Inferior parietal cortex (tissue), 1 donor: Measurements from ENCODE around the gene ACBD4.
"Not testable (repeated sequence)": the region's sequence is repeated elsewhere in the genome, so short reads cannot be mapped to it uniquely, and the experiment has no call there.

Experiments used
- DNase-seq: peaks from one replicate; pipeline ENCODE4 v3.0.0-alpha.2; 2016; ENCODE audit errors: extremely low spot score

ACBD4 gene

DNA sequence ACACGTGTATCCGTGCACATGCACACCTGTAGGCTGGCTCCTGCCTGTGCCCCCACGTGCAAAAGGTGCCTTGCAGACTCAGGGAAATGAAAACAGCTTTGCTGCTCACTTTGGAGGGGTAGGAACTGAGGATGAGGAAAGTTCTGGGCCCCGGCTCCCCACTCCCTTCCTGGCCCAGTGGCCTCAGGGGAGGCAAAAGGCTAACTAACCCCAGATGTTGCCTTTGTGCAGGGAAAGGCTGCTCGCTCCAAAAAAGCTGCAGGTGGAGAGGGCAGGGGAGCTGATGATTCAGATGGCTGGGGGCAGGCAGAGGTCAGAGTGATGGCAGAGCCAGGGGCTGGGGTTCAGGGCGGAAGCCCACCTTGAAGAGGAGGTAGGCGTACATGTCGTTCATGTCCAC lies 15.5 kb upstream of the ACBD4 start:
- no peak for DNase-seq

DNA sequence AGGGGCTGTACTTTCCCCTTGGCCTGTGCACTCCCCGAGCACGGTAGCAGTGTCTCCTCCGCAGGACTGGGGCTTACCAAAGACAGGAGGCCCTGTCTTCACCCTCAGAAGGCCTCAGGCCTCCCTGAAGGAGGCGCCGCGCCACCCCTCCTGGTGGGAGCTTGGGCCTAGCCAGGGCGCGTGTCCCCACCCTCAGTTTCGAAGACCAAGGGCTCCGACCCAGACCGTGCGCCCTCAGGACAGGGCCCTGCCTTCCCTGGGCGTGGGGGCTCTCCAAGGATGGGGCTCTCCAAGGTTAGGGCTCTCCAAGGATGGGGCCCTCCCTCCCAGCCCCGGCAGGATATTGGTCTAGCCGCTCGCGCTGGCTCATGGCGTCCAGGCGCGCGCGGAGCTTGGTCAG lies 14.9 kb upstream of the ACBD4 start:
- DNase-seq: no peak

DNA sequence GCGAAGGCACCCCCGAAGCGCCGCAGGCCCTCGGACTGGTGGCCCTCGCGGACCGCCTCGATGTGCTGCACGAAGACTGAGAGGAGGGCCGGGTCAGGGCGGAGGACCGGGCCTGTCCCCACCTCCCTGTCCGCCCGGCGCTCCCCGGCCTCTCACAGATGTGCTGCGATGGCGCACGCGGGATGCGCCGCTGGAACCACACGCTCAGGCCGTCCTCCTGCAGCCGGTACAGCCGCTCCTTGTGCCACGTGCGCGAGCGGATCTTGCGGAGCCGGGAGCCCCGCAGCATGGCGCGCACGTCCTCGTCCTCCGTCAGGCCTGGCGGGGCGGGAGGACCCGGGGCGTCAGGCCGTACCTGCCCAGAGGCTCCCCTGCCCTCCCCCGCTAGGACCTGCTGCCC lies 14.4 kb upstream of the ACBD4 start:
- no peak for DNase-seq

DNA sequence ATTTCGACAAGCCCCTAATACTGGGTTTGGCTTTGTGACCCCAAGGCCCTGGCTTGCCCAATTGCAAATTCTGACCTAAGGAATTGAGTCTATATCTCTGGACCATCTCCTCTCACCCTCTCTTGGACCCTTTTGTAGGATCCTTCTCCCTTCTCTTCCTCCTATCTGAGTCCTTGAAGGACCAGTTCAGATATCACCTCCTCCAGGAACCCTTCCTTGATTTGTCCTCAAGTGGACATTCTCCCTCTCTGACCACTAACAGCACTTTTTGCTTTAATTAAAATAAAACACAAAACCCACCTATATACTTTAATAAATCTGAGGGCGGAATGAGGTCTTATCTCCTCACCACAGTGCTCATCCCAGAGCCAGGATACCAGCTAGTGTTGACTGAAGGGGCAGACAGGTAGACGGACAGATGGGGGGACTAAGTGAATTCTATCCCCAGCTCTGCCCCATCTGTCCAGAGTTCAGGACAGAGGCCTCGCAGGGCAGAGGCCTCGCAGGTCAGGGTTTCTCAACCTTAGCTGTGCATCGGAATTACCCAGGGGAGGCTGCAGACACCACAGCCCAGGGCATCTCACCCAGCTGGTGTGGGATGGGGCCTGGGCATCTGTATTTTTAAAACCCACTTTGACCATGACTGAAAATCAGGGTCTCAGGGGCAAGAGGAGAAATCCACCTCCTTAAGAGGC lies 12.3 kb upstream of the ACBD4 start:
- DNase-seq: no peak

DNA sequence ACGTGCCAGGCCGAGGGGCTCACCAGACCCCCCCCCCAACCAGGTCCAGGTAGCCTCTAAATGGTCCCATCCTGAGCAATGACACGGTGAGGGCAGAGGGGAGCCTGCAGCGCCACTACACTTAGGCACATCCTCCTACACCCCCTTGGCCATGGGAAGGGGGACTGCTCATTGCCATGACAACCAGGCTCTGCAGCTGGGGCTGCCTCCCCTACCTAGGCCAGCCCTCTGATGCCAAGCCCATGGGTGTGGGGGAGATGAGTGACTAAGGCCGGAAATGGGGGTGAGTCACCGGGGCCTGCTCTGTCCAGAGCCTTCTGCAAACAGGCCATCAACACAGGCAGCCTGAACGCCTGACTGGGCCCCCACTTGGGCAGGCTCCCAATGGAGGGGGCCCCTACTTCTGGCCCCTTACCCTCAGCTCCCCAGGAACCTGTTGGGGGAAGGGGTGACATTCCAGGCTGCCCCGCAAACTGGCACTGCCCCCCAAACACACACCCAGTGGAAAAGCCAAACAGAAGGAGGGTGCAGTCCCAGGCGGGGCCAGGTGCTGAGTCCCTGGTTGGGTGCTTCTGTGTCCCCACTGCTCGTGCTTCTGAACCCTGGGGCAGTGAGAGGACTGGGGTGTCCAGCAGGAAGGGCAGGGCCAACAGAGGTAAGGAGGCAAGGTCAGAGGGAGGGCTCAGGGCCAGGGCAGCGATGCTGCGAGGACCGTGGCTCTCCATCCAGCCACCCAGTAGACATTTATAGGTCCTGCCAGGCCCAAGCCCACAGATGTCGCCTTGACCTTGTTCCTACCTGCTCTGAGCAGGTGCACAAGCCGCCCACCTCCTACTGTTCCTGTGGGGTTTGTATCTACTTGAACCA lies 11.3 kb upstream of the ACBD4 start:
- DNase-seq: no peak

DNA sequence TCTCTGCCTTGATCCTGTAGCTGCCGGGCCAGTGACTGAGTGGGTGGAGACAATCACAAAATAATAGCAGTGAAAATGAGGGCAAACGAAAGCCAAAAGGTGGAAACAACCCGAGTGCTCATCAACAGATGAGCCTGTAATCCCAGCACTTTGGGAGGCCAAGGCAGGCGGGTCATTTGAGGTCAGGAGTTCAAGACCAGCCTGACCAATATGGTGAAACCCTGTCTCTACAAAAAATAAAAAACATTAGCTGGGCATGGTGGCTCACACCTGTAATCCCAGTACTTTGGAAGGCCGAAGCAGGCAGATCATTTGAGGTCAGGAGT lies 10.7 kb upstream of the ACBD4 start:
- DNase-seq: not testable (repeated sequence)

DNA sequence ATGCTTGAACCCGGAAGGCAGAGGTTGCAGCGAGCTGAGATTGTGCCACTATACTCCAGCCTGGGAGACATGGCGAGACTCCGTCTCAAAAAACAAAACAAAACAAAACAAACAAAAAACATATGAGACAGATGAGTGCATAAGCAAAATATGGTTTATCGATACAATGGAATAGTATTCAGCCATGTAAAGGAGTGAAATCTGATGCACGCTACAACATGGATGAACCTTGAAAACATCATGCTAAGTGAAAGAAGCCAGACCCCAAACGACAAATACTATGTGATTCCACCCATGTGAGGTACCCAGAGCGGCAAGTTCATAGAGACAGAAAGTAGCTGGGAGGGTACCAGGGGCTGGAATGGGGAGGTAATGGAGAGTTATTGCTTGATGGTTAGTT lies 10.0 kb upstream of the ACBD4 start:
- DNase-seq: no peak

DNA sequence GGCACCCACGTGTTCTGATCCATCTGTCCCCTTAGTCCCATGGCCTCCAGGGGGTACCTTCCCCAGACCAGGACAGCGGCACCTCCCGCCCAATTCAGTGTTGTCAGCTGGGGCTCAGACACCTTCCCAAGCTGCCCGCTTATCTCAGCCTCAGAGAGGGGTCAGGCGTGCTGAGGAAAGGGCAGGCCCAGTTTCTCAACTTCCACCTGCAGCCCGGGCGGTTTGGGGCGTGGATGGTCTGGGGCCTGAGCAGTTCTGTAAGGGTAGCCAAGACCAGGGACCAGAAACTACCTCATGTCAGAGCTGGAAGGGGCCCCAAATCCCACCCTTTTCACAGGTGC lies 8.3 kb upstream of the ACBD4 start:
- no peak for DNase-seq

DNA sequence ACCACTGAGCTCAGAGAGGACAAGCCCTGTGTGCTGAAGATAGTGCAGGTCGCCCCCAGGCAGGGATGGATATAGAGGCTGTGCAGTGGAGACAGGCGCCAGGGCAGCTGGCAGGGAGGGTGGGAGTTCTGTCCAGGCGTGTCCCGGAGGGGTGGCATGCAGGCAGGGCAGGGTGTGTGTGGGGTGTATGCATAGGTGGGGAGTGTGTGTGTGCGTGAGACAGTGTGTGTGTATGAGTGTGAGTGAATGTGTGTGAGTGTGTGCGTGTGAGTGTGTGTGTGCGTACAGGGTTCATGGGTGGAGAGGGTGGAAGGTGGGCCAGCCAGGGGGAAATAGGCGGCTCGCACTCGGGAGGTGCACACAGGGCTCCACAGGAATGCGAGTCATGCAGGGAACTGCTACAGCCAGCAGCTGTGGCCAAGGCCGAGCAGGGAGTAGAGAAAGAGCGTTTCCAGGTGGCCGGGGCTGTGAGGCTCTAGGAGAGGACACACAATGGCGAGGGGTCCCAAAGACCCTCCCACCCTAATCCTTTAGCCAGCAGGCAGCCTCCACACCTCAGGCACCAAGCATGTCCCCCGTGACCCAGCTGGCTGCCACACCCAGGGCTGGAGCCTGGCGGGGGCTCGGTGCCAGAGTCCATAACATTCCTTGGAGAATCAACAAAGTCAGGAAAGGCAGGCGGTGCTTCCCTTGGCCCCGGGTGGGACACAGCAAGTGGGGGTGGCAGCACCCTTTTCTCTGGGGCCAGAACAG lies 7.8 kb upstream of the ACBD4 start:
- no peak for DNase-seq

DNA sequence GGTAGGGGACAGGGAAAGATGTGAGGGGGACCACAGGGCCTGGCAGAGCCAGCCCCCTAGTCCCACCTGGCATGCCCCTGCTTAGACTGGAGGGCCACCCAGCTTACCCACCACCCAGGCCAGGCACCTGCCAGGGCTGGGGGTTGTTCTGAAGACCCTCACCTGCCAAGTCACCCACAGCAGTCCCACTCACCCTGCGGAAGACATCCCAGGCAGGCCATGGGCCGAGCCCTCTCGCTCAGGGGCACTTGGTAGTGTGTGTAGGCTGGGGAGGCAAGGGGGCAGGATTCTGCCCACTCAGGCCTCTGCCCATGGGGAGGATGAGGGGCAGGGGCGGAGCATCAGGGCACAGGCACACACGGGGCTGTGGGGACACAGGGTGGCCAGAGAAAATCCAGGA lies 7.2 kb upstream of the ACBD4 start:
- DNase-seq: no peak

DNA sequence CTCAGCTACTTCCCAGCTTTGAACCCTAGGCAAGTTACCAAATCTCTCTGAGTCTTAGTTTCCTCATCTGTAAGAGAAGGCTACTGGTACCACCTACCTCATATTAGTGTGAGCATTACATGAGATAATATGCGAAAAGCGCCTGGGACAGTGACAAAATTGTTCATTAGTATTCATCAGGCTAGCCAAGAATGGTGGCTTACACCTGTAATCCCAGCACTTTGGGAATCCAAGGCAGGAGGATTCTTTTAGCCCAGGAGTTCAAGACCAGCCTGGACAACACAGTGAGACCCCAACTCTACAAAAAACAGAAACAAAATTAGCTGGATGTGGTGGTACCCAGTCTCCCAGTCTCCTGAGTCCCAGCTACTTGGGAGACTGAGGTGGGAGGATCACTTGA lies 6.5 kb upstream of the ACBD4 start:
- no peak for DNase-seq

DNA sequence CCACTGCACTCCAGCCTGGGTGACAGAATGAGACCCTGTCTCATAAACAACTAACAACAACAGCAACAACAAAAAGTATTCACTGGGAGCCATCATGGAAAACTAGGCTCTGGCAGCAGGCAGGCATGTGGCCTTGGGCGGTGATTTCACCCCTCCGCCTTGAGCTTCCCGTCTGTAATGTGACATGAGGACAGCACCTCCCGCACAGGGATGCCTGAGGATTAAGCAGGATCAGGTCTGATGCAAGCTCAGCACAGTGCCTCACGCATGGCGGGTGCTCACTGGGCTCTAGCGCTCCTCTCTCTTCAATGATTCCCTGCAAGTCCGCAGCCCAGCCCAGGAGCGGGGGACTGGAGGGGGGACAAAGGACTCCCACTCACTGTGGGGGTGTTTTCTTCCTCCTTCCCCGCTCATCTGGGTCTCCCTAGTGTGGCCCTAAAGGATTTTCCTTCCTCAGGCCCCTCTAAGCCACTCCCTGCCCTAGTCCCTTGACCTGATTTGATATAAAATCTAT lies 6.0 kb upstream of the ACBD4 start:
- no peak for DNase-seq

DNA sequence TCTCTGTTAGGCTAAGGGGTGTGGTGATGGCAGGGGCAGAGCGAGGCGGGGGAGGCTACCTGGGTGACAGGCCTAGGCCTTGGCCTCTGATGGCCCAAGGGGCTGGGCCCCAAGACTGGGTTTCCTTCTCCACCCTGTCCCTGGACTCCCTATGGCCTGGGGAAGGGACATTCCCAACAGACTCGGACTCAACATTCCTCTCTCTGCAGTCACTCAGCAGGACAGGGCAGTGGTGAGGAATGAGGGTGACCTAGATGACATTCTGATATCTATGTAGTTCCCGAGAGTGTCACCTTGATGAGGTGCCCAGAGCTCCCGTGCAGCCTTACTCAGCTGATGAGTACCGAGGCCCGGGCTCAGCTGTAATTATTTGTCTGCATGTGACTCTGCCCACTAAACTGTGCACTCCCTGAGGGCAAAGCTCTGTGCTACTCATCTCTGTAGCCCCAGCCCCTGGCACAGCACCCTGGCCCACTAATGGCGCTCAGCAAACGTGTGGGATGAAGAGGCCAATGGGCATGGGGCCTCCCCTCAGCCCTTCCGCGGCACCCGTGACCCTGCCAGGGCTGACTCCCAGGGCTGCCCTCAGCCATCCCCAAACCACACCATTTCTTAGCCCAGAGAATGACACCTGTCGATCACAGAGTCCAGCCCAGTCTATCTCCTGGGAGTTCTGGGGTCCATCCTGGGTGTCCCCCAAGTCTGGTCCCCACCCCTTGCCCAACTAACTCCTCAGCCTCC lies 5.4 kb upstream of the ACBD4 start:
- no peak for DNase-seq

DNA sequence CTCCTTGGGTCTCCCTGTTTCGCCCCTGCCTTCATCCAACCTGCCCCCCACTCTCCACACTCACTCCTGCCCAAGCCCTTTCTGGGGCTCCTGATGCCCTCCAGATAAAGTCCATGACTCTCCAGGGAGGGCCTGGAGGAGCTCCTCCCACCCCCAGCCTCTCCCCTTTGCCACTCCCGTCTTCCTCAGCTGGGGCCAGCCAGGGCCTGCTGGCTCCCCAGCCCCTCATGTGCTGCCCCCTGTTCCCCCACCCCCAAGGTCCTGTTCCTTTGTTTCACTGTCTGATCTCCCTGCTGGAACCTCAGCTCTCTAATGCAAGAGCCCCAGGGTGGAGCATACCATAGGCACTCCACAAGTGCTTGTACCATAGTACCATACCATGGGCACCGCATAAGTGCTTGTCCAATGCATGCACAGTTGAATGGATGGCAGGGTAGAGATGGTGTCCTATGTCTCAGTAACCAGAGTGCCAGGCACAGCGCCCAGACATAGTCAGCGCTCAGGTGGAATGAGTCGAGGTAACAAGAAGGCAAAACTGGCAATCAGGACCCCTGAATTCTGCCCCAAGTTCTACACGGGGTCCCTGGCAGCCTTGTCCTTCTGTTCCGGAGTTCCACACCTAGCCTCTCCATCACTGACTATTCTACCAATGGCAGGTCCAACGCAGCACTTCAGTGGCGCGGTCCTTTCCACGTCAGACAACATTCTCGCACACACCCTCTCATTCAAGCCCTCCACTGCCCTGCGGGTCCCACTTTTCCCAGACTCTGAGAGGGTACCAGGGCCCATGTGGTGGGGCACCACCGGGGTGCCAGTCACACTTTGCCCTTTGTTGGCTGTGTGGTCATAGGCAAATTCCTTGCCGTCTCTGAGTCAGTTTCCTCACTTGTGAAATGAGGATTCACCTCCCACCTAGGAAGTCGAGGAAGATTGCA lies 4.5 kb upstream of the ACBD4 start:
- no peak for DNase-seq

DNA sequence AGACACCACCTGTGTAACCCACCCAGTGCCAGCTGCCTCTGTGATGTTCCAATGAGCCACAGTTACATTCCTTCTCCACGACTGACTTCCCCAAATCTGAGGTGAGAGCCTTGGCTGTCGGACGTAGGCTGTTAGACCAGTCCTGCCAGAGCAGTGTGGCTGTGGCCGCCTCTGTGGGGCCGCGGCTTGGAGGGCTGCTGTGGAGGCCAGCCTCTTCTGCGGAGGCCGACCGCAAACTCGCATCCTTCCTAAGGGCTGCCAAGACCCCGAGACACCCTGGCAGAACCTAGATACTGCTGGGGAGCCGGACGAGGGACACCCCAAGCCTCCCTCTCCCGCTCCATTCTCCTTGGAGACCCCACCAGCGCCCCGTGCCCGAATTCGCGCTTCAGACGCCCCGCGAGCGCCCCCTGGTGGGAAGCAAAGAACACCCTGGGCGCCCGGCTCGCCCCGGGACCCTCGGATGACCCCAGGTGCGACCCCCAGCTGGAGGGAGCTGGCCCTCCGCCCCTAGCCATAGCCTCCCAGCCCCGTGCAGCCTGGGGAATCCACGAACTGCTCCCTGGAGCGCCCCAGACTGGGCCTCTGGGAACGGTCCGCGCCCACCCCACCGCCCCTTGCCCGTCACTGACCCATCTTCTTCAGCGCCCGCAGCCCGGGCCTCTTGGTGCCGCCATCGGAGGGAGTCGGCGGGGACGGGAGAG lies 3.7 kb upstream of the ACBD4 start:
- no peak for DNase-seq

DNA sequence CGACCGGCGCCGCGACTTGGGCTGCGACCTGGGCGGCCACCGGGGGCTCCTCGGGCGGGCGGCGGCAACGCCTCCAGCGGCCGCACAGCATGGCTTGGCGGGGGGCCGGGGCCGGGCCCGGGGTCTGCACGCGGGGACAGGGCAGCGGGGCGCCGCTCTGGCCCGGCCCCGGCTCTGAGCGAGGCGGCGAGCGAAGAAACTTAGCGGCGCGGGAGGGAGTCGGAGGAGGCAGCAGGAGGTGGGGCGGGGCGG lies 3.2 kb upstream of the ACBD4 start, which contains the start of gene PLCD3:
TSS of gene PLCD3 (minus strand) at position 196 of the 252 bp plus-strand sequence. CDS start at position 91, 105 bp downstream.
- no peak for DNase-seq

DNA sequence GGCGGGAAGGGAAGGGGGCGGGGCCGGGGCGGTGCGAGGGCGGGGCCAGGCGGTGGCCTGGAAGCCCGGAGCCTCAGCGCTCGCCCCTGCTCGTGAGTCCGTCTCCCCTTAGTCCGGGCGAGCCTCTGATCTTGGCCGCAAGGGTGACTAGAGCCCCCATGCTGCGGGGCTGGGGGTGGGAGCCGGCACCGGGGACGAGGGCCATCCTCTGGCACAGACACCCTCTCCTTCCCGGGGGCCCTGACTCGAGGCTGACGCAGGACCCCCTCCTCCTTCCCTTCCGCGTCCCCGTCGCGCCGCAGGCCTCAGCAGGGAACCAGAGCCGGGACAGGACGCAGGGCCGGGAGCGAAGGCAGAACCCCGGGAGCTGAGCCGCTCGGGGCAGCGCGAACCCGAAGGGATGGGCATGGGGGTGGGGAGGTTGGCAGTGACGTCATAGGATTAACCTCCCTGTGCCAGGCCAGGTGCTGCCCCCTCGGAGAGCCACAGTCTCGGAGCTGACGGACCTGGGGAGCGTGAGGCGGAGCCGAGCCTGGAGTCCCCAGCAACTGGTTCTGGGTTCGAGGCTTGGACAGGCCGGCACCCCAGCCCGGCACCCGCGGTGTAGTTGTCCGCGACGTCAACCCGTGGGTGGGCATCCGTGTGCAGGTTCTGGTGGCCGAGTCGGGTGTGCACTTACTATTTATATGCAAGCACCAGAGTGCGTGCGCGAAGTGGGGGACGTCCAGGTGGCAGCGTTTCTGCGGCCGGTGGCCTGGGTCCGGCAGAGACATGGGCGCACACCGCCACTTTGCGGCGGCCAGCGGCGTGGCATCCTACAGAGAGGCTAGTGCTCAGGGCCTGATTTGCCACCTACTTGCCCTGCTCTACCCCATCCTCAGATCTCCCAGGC lies 2.7 kb upstream of the ACBD4 start:
- peak; percentile 60 for DNase-seq

DNA sequence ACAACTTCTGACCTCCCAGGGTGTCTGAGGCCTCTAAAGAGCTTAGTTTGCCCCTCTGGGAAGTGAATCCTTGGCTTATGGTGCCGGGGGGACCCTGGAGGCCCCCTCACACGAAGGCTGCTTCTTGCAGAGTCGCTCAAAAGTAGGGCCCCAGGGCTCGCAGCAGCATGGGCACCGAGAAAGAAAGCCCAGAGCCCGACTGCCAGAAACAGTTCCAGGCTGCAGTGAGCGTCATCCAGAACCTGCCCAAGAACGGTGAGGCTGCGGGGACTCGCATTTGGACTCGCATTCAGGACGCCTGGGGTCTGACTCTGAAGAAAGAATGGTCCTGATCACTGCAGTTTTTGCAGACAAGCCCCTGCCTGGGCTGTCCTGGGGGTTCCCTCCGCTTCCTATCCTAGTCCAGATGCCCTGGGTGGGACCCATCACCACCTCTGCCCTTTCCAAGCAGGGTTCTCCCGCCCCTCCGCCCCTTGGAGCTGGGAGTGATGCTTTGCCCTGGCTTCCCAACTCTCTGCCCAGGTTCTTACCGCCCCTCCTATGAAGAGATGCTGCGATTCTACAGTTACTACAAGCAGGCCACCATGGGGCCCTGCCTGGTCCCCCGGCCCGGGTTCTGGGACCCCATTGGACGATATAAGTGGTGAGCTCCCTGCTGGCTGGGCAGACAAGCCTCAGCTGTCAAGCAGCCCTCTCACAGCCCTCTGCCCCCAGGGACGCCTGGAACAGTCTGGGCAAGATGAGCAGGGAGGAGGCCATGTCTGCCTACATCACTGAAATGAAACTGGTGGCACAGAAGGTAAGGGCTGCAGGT lies 698 bp downstream of the ACBD4 start:
- DNase-seq: no peak
